Activated B cell treated with CpG ODN at 0.5 μM for 24 hours (primary cell): ENCODE measurements around the gene VNN1. TPM values are rescaled to one million over a fixed set of nuclear protein-coding genes. Genes with fewer than 3 reads are reported as not detected.
"Not testable (repeated sequence)": the region's sequence is repeated elsewhere in the genome, so short reads cannot be mapped to it uniquely, and the experiment has no call there.

Experiments
- ATAC-seq: fragments of 200-7000 bp; cut with Tn5 transposase; one replicate; pipeline ENCODE4 v1.10.0; 2021; ENCODE audit warnings: low read depth, mild to moderate bottlenecking, moderate library complexity
- CTCF ChIA-PET: fragments of 350-600 bp; sonication (Branson Sonifier 250); formaldehyde crosslinking; loops from one replicate; lab custom pipeline; 2021; ENCODE audit warnings: antibody characterized with exemption; lab: Charles Lee
- POLR2A ChIA-PET: fragments of 350-600 bp; sonication (Branson Sonifier 250); formaldehyde crosslinking; loops from one replicate; lab custom pipeline; 2021; ENCODE audit warnings: antibody characterized with exemption; lab: Charles Lee
- DNase-seq: peaks from one replicate; pipeline ENCODE4 v3.0.0; 2022
- H3K27ac Mint-ChIP-seq: one replicate; pipeline ENCODE4 v1.8.0; 2020; ENCODE audit warnings: mixed read lengths
- H3K27me3 Mint-ChIP-seq: one replicate; pipeline ENCODE4 v1.8.0; 2021; ENCODE audit warnings: mixed read lengths
- H3K36me3 Mint-ChIP-seq: one replicate; pipeline ENCODE4 v1.8.0; 2021; ENCODE audit warnings: low read depth, mixed read lengths
- H3K4me1 Mint-ChIP-seq: one replicate; pipeline ENCODE4 v1.8.0; 2021; ENCODE audit warnings: mixed read lengths
- H3K4me3 Mint-ChIP-seq: one replicate; pipeline ENCODE4 v1.8.0; 2020; ENCODE audit warnings: mild to moderate bottlenecking, mixed read lengths
- H3K9me3 Mint-ChIP-seq: one replicate; pipeline ENCODE4 v1.8.0; 2020; ENCODE audit warnings: mixed read lengths
- intact Hi-C: fragments of 100-400 bp; cut with micrococcal nuclease; formaldehyde crosslinking; loops from one replicate; pipeline ENCODE4 v1.15.1; 2024
- total RNA-seq: library from RNA; stranded (reverse); gene quantifications from 2 replicates; pipeline ENCODE4 v1.2.3, GENCODE V29; 2022
- TF ChIP-seq, protein P1 (sequence below): fragments of 200-600 bp; IDR thresholded peaks from one replicate; pipeline ENCODE4 v1.8.0; 2022; ENCODE audit warnings: antibody characterized with exemption, mild to moderate bottlenecking

VNN1 gene
- total RNA-seq, 1 donor from 2014 or later = 0.07 TPM

DNA sequence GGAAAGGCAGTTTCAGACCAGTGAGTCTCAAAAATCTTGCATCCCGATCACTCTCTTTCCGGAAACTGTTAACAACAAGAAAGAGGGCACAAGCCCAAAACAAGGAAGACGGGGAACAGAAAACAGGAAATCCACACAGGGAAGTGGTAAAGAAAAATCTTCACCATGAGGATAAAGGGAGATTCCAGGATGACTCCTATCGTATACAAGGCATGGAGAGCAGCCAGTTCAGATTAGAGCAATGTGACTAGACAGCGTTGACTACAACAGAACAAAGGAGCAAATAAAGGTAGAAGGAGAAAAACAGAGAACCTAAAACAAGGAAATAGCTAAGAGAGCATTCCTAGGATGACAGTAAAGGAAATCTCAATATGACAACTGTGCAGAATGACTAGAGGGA is 26.5 kb downstream of the VNN1 start:
- Mint-ChIP-seq H3K27me3 (peaks cover 14% of the 10 kb centered on the region), H3K36me3 (no peaks in the 10 kb centered on the region), H3K4me3 (no peak overlapping the region), H3K27ac (no peak overlapping the region), H3K9me3 (no peaks in the 10 kb centered on the region), H3K4me1 (no peaks in the 10 kb centered on the region)
- intact Hi-C loops = no loop called here
- ATAC-seq (no peak), DNase-seq (no peak)
- TF ChIP-seq, protein P1, sequence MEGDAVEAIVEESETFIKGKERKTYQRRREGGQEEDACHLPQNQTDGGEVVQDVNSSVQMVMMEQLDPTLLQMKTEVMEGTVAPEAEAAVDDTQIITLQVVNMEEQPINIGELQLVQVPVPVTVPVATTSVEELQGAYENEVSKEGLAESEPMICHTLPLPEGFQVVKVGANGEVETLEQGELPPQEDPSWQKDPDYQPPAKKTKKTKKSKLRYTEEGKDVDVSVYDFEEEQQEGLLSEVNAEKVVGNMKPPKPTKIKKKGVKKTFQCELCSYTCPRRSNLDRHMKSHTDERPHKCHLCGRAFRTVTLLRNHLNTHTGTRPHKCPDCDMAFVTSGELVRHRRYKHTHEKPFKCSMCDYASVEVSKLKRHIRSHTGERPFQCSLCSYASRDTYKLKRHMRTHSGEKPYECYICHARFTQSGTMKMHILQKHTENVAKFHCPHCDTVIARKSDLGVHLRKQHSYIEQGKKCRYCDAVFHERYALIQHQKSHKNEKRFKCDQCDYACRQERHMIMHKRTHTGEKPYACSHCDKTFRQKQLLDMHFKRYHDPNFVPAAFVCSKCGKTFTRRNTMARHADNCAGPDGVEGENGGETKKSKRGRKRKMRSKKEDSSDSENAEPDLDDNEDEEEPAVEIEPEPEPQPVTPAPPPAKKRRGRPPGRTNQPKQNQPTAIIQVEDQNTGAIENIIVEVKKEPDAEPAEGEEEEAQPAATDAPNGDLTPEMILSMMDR = no peak
- ChIA-PET POLR2A (no interaction called here), CTCF (no interaction called here)

DNA sequence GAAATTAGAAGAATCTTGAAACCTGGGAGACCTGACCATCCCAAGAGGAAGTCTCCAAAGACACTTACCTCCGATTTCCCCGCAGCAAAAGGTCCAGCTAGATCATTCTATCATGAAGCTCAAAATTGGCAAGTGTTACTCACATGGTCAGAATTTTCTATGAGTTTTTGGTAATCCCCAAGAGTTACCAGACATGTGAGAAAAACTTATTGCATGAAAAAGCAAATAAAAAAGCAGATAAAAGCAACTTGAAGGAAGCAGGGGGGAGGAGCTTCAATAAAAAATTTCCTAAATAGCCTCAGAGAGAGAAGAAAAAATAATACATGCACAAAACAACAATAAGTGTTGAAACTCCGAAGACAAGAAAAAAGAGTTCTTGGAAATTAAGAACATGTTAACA is 27.3 kb downstream of the VNN1 start:
- no peak for DNase-seq
- intact Hi-C loops = no loop called here
- CTCF ChIA-PET = no interaction called here
- H3K9me3 Mint-ChIP-seq = peaks cover 2% of the 10 kb centered on the region
- TF ChIP-seq, protein P1 = no peak
- no peaks in the 10 kb centered on the region for H3K4me1 Mint-ChIP-seq
- H3K27me3 Mint-ChIP-seq = peaks cover 14% of the 10 kb centered on the region
- H3K4me3 Mint-ChIP-seq = no peak overlapping the region
- POLR2A ChIA-PET = no interaction called here
- no peak for ATAC-seq
- no peak overlapping the region for H3K27ac Mint-ChIP-seq
- H3K36me3 Mint-ChIP-seq = no peaks in the 10 kb centered on the region

DNA sequence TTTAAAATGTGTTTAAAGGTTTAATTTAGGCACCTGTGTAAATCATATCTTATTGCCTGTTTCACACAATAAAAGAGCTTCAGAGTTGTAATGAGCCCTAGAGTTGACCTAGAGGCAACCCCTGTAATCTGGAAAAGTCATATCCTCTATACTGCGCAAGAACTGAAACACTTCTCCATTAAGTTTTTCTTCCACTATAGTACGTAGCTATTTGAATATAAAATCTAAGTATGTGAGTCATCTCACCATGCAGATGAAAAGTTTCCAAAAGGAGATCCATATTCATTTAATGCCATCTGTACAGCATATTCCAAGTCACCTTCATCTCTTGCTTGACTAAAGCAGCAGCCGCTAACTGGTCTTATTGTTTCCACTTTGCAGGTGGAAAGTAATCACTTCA is 28.8 kb downstream of the VNN1 start:
- Mint-ChIP-seq H3K4me1 (no peaks in the 10 kb centered on the region), H3K36me3 (no peaks in the 10 kb centered on the region), H3K9me3 (peaks cover 2% of the 10 kb centered on the region), H3K4me3 (no peak overlapping the region), H3K27me3 (peaks cover 14% of the 10 kb centered on the region), H3K27ac (no peak overlapping the region)
- POLR2A ChIA-PET = no interaction called here
- ATAC-seq (no peak), DNase-seq (no peak)
- TF ChIP-seq, protein P1 = no peak
- intact Hi-C loops = no loop called here
- CTCF ChIA-PET = no interaction called here

DNA sequence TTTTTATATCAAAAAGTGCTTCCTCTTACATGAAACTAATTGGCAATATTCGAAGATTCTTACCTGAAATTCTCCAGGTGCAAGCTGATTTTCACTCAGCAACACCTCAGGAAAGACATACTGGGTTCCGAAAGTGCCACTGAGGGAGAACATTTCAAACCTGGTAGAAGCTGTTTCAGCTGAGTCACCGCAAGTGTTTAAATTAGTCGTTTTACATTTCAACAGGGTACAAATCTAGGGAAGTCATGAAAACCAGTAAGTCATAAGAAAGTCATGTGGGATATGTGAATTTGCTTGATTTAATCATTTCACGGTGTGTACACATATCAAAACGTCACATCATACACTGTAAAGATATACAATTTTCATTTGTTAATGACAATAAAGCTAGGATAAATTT is 29.6 kb downstream of the VNN1 start:
- ATAC-seq = no peak
- no peak overlapping the region for H3K27ac Mint-ChIP-seq
- ChIA-PET CTCF (no interaction called here), POLR2A (no interaction called here)
- H3K36me3 Mint-ChIP-seq = no peaks in the 10 kb centered on the region
- TF ChIP-seq, protein P1 = no peak
- H3K4me3 Mint-ChIP-seq = no peak overlapping the region
- H3K9me3 Mint-ChIP-seq = peaks cover 2% of the 10 kb centered on the region
- DNase-seq = no peak
- intact Hi-C loops = no loop called here
- H3K27me3 Mint-ChIP-seq = peaks cover 14% of the 10 kb centered on the region
- H3K4me1 Mint-ChIP-seq = no peaks in the 10 kb centered on the region

DNA sequence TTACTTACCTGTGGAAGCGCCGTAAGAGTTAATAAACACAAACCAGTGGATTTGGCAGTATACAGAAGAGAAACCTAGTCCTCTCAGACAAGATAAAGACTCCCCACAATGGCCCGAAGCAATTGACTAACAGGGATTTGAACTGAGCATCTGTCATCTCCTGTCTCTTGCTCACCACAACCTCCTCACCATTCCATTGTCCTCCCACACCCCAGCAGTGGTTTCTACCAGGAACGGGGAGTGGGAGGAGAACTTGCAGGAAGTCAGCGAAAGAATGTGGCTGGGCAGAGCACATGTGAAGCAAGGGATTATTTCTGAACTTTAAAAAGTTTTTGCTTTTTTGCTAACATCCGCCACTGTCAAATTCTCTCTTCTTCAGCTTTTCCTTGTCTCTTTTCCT is 30.3 kb downstream of the VNN1 start:
- H3K27me3 Mint-ChIP-seq = peaks cover 14% of the 10 kb centered on the region
- no peak overlapping the region for H3K27ac Mint-ChIP-seq

DNA sequence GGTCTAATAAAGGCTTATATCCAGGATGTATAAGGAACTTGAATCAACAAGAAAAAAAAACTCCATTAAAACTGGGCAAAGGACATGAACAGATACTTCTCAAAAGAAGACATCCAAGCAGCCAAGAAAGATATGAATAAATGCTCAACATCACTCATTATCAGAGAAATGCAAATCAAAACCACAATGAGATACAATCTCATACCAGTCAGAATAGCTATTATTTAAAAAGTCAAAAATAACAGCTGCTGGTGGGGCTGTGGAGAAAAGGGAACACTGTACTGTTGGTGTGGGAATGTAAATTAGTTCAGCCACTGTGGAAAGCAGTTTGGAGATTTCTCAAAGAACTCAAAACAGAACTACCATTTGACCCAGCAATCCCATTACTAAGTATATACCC is 34.8 kb downstream of the VNN1 start:
- CTCF ChIA-PET = interaction anchor here (0.9 kb wide), 1 partner anchor 9 kb away, joined by 3 read pairs; no protein-coding TSS in a partner anchor
- DNase-seq, H3K27ac Mint-ChIP-seq, intact Hi-C loops, H3K9me3 Mint-ChIP-seq, H3K36me3 Mint-ChIP-seq, H3K4me1 Mint-ChIP-seq, H3K4me3 Mint-ChIP-seq, ATAC-seq, POLR2A ChIA-PET, H3K27me3 Mint-ChIP-seq: not testable (repeated sequence)

More for the DNA sequence above, 30.3 kb downstream of the VNN1 start:
- ChIA-PET POLR2A (no interaction called here), CTCF (no interaction called here)
- TF ChIP-seq, protein P1 = no peak
- Mint-ChIP-seq H3K36me3 (no peaks in the 10 kb centered on the region), H3K9me3 (peaks cover 2% of the 10 kb centered on the region), H3K4me1 (no peaks in the 10 kb centered on the region), H3K4me3 (no peak overlapping the region)
- ATAC-seq (no peak), DNase-seq (no peak)
- intact Hi-C loops = no loop called here
